CD4-positive, alpha-beta T cell (primary cell): Measurements from ENCODE around the gene ZNF428. TPM values are rescaled to one million over a fixed set of nuclear protein-coding genes. Genes with fewer than 3 reads are reported as not detected.

ENCODE experiments used
- ATAC-seq: fragments of 200-7000 bp; cut with Tn5 transposase; one replicate; pipeline ENCODE4 v1.10.0; 2022; ENCODE audit warnings: mild to moderate bottlenecking; ENCODE audit not compliant: poor library complexity
- CTCF ChIA-PET: fragments of 350-600 bp; sonication (Branson Sonifier 250); formaldehyde crosslinking; loops from one replicate; lab custom pipeline; 2021; ENCODE audit warnings: antibody characterized with exemption, inconsistent platforms; lab: Charles Lee
- POLR2A ChIA-PET: fragments of 350-600 bp; sonication (Branson Sonifier 250); formaldehyde crosslinking; loops from one replicate; lab custom pipeline; 2021; ENCODE audit warnings: antibody characterized with exemption, inconsistent platforms; lab: Charles Lee
- DNase-seq, 14 experiments: peaks; one replicate each; pipeline ENCODE4 v3.0.0-alpha.2; 2013 to 2020; ENCODE audit warnings: mixed read lengths in 2 of 14
- H3K27ac ChIP-seq, 2 donors: one replicate each; pipeline versions ENCODE4 v1.5.1 to v1.7.0; 2013; ENCODE audit warnings: low read length in 2 of 2, low read depth in 1 of 2, mild to moderate bottlenecking in 1 of 2
- H3K27me3 ChIP-seq, 2 experiments: 1 replicate in 1 of 2; 2 replicates in 1 of 2; pipeline versions ENCODE4 v1.6.1 to v1.7.0; 2013; ENCODE audit warnings: low read length in 2 of 2, control low read depth in 1 of 2, mild to moderate bottlenecking in 1 of 2, moderate library complexity in 1 of 2; ENCODE audit not compliant: insufficient read depth in 2 of 2, control insufficient read depth in 1 of 2
- H3K36me3 ChIP-seq: one replicate; pipeline ENCODE4 v1.6.1; 2013; ENCODE audit warnings: low read length, control low read depth; ENCODE audit not compliant: insufficient read depth
- H3K4me1 ChIP-seq: one replicate; pipeline ENCODE4 v1.6.1; 2013; ENCODE audit warnings: low read length, control low read depth; ENCODE audit not compliant: insufficient read depth
- H3K4me3 ChIP-seq: one replicate; pipeline ENCODE4 v1.5.1; 2013; ENCODE audit warnings: mild to moderate bottlenecking, low read length, moderate library complexity
- H3K9me3 ChIP-seq, 2 experiments: 1 replicate in 1 of 2; 2 replicates in 1 of 2; pipeline versions ENCODE4 v1.6.1 to v1.7.0; 2013; ENCODE audit warnings: low read length in 2 of 2, mild to moderate bottlenecking in 2 of 2, control low read depth in 1 of 2, moderate library complexity in 1 of 2; ENCODE audit not compliant: control insufficient read depth in 1 of 2, insufficient read depth in 1 of 2
- H3K27ac Mint-ChIP-seq: one replicate; pipeline ENCODE4 v1.8.0; 2020; ENCODE audit warnings: mixed read lengths
- H3K27me3 Mint-ChIP-seq: one replicate; pipeline ENCODE4 v1.8.0; 2021; ENCODE audit warnings: mixed read lengths
- H3K36me3 Mint-ChIP-seq: one replicate; pipeline ENCODE4 v1.8.0; 2021; ENCODE audit warnings: low read depth, mixed read lengths
- H3K4me1 Mint-ChIP-seq: one replicate; pipeline ENCODE4 v1.8.0; 2021; ENCODE audit warnings: low read depth, mixed read lengths
- H3K4me3 Mint-ChIP-seq: one replicate; pipeline ENCODE4 v1.8.0; 2020; ENCODE audit warnings: mild to moderate bottlenecking, mixed read lengths
- H3K9me3 Mint-ChIP-seq: one replicate; pipeline ENCODE4 v1.8.0; 2020; ENCODE audit warnings: mixed read lengths
- intact Hi-C, 2 experiments: fragments of 100-400 bp; cut with DNase I in 1 of 2; cut with micrococcal nuclease in 1 of 2; formaldehyde crosslinking; loops; one replicate each; pipeline versions ENCODE4 v1.15.1 to v1.9.0; 2023 to 2025; cut with DNase I, micrococcal nuclease
- total RNA-seq, 174 experiments: library from RNA in 2 of 174; stranded (reverse) in 2 of 174; gene quantifications; one replicate each; pipeline ENCODE4 v1.2.3 and lab custom pipeline; 2021 to 2026
- TF ChIP-seq, protein P1 (sequence below): fragments of 200-600 bp; IDR thresholded peaks from one replicate; pipeline ENCODE4 v1.8.0; 2022; ENCODE audit warnings: antibody characterized with exemption, mild to moderate bottlenecking

ZNF428 gene
- total RNA-seq, 2 experiments from 2014 or later = 22.3 to 24.8 TPM

DNA sequence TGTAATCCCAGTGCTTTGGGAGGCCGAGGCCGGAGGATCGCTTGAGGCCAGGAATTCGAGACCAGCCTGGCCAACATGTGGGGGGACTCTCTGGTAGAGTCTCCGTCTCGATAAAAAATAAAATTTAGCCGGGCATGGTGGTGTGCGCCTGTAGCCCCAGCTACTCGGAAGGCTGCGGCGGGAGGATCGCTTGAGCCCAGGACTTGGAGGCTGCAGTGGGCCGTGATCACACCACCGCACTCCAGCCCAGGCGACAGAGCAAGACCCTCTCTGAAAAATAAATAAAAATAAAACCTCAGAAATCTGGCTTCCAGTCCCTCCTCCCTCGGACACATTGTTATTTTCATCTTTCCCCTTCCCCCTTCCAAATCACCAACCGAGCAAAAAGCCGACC, 23.8 kb downstream of the ZNF428 start:
- POLR2A ChIA-PET = interaction anchor here (0.9 to 3.3 kb wide), 19 partner anchors 9 to 204 kb away, joined by 3 to 52 read pairs (median 5); partner anchors contain the start of genes PHLDB3, PINLYP, SMG9 and XRCC1
- DNase-seq (peak in 2 of 14 experiments; percentile 9 to 17), ATAC-seq (peak; percentile 8)
- Mint-ChIP-seq H3K27me3 (no peaks in the 10 kb centered on the region), H3K4me3 (peak overlapping the region; percentile 96), H3K4me1 (peaks cover 47% of the 10 kb centered on the region), H3K36me3 (peaks cover 61% of the 10 kb centered on the region), H3K9me3 (no peaks in the 10 kb centered on the region), H3K27ac (peak overlapping the region; percentile 100)
- H3K27me3 ChIP-seq = no peaks in the 10 kb centered on the region
- TF ChIP-seq, protein P1, sequence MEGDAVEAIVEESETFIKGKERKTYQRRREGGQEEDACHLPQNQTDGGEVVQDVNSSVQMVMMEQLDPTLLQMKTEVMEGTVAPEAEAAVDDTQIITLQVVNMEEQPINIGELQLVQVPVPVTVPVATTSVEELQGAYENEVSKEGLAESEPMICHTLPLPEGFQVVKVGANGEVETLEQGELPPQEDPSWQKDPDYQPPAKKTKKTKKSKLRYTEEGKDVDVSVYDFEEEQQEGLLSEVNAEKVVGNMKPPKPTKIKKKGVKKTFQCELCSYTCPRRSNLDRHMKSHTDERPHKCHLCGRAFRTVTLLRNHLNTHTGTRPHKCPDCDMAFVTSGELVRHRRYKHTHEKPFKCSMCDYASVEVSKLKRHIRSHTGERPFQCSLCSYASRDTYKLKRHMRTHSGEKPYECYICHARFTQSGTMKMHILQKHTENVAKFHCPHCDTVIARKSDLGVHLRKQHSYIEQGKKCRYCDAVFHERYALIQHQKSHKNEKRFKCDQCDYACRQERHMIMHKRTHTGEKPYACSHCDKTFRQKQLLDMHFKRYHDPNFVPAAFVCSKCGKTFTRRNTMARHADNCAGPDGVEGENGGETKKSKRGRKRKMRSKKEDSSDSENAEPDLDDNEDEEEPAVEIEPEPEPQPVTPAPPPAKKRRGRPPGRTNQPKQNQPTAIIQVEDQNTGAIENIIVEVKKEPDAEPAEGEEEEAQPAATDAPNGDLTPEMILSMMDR = no peak
- peaks cover 35% of the 10 kb centered on the region for H3K36me3 ChIP-seq
- peak overlapping the region; percentile 73 for H3K4me3 ChIP-seq
- peaks cover 44% of the 10 kb centered on the region for H3K4me1 ChIP-seq
- intact Hi-C loops = loop anchor here in 1 of 2 experiments (1.0 to 5.0 kb wide), 4 partner anchors 17 to 148 kb away; no protein-coding TSS in a partner anchor
- CTCF ChIA-PET = interaction anchor here (0.8 to 5.8 kb wide), 11 partner anchors 11 to 214 kb away, joined by 3 to 122 read pairs (median 7); partner anchors contain the start of gene XRCC1
- no peaks in the 10 kb centered on the region for H3K9me3 ChIP-seq
- H3K27ac ChIP-seq = peak overlapping the region; percentile 97

DNA sequence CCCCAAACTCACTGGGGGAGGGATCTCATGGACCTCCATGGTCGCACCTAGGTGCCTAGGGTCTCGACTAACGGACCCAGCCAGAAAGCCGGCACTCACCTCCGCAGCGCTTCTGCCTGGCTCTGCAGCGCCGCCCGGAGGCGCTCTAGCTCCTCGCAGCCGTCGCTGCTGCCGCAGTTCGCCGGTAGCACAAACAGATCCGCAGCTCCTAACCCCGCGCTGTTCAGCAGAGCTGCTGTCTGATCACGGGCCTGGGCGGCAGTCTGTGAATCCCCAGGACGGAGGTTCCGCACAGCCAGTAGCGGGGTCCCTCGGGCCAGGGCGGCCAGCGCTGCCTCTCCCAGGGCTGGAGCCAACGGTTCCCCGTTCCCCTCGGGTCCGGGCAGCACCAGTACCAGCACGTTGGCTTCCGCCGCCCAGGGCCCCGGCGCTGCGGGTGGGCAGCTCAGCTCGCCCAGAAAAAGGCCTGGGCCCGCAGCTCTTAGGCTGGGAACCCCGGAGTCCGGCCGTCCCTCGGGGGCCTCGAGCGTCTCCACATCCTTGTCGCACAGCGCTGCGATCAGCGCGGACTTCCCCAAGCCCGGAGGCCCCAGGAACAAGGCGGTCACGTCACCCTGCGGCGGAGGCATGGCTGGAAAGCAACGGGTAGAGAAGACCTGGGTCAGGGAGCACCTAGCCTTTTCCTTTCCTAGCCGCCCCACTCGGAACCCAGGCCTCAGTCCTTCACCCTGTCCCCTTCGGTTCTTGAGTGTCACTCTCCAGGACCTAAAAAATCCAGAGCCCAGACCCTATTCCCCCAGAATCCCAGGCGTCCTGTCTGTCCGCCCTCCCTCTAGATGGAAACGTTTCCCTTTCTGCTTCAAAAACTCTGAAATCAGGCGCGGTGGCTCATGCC, 24.5 kb downstream of the ZNF428 start:
- peak overlapping the region; percentile 100 for H3K27ac Mint-ChIP-seq
- DNase-seq (peak; percentile 60 to 92 (median 70)), ATAC-seq (peak; percentile 71)
- H3K9me3 Mint-ChIP-seq = no peaks in the 10 kb centered on the region
- H3K27me3 Mint-ChIP-seq = no peaks in the 10 kb centered on the region
- TF ChIP-seq, protein P1 = peak; percentile 83
- peak overlapping the region; percentile 97 for H3K27ac ChIP-seq
- H3K9me3 ChIP-seq = no peaks in the 10 kb centered on the region
- intact Hi-C loops = loop anchor here (1.0 to 5.0 kb wide), 7 partner anchors 17 to 148 kb away; partner anchors contain the start of gene ZNF575 (in 1 of the 2)
- peaks cover 31% of the 10 kb centered on the region for H3K36me3 ChIP-seq
- H3K4me3 ChIP-seq = peak overlapping the region; percentile 73
- peaks cover 57% of the 10 kb centered on the region for H3K36me3 Mint-ChIP-seq
- H3K27me3 ChIP-seq = no peaks in the 10 kb centered on the region
- H3K4me1 Mint-ChIP-seq = peaks cover 50% of the 10 kb centered on the region
- ChIA-PET CTCF (interaction anchor here (0.5 to 5.8 kb wide), 36 partner anchors 8 to 182 kb away, joined by 3 to 122 read pairs (median 4); partner anchors contain the start of genes ETHE1, PHLDB3, PINLYP and PLAUR), POLR2A (interaction anchor here (0.5 to 3.3 kb wide), 21 partner anchors 10 to 701 kb away, joined by 3 to 52 read pairs (median 4); partner anchors contain the start of genes PHLDB3, PINLYP, SMG9 and XRCC1)
- peak overlapping the region; percentile 96 for H3K4me3 Mint-ChIP-seq
- H3K4me1 ChIP-seq = peaks cover 44% of the 10 kb centered on the region

DNA sequence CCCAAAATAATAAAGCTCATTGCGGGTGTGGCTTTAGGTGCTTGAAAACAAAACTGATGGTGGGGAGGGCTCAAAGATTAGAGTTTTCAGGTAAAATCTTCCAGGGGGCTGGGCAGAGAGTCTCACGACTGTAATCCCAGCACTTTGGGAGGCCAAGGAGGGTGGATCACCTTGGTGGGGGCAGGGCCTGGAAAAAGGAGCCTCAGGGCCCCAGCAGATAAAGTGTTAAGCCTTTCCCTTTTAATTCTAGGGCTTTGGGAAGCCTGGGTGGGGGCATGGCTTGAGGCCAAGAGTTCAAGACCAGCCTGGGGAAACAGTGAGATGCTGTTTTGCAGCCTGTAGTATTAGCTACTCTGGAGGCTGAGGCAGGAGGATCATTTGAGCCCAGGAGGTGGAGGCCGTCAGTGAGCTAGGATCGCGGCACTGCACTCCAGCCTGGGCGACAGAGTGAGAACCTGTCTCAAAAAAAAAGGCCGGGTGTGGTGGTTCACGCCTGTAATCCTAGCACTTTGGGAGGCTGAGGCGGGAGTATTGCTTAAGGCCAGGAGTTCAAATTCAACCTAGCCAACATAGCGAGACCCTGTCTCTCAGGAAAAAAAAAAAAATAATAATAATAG, 25.2 kb downstream of the ZNF428 start:
- H3K9me3 ChIP-seq = no peaks in the 10 kb centered on the region
- TF ChIP-seq, protein P1 = no peak
- peak overlapping the region; percentile 81 for H3K4me3 Mint-ChIP-seq
- peak overlapping the region; percentile 73 for H3K4me3 ChIP-seq
- no peaks in the 10 kb centered on the region for H3K9me3 Mint-ChIP-seq
- CTCF ChIA-PET = interaction anchor here (0.5 to 5.8 kb wide), 28 partner anchors 10 to 183 kb away, joined by 3 to 122 read pairs (median 5); partner anchors contain the start of genes ETHE1, PHLDB3, PINLYP and PLAUR
- no peaks in the 10 kb centered on the region for H3K27me3 Mint-ChIP-seq
- H3K36me3 Mint-ChIP-seq = peaks cover 50% of the 10 kb centered on the region
- intact Hi-C loops = loop anchor here (1.0 to 5.0 kb wide), 4 partner anchors 39 to 147 kb away; partner anchors contain the start of gene ZNF575 (in 1 of the 2)
- H3K4me1 ChIP-seq = peaks cover 48% of the 10 kb centered on the region
- H3K4me1 Mint-ChIP-seq = peaks cover 56% of the 10 kb centered on the region
- H3K27ac Mint-ChIP-seq = peak overlapping the region; percentile 100
- no peaks in the 10 kb centered on the region for H3K27me3 ChIP-seq
- DNase-seq (no peak), ATAC-seq (no peak)
- peak overlapping the region; percentile 97 for H3K27ac ChIP-seq
- POLR2A ChIA-PET = interaction anchor here (0.5 to 3.3 kb wide), 17 partner anchors 11 to 701 kb away, joined by 3 to 52 read pairs (median 7); partner anchors contain the start of genes PHLDB3, PINLYP, XRCC1 and ZNF575
- peaks cover 23% of the 10 kb centered on the region for H3K36me3 ChIP-seq
